Stimulated activated CD4-positive, alpha-beta T cell treated with anti-CD3 and anti-CD28 coated beads, Interleukin-12 subunit alpha, Interleukin-12 subunit beta, amount 100 ng/mL, for 24 hours (primary cell): ENCODE data around the gene IGBP1.
"Not testable (repeated sequence)": the region's sequence is repeated elsewhere in the genome, so short reads cannot be mapped to it uniquely, and the experiment has no call there.

Experiments
- DNase-seq, 2 experiments: peaks; one replicate each; pipeline ENCODE4 v3.0.0-alpha.2; 2020; ENCODE audit warnings: low read depth in 2 of 2

The IGBP1 gene

DNA sequence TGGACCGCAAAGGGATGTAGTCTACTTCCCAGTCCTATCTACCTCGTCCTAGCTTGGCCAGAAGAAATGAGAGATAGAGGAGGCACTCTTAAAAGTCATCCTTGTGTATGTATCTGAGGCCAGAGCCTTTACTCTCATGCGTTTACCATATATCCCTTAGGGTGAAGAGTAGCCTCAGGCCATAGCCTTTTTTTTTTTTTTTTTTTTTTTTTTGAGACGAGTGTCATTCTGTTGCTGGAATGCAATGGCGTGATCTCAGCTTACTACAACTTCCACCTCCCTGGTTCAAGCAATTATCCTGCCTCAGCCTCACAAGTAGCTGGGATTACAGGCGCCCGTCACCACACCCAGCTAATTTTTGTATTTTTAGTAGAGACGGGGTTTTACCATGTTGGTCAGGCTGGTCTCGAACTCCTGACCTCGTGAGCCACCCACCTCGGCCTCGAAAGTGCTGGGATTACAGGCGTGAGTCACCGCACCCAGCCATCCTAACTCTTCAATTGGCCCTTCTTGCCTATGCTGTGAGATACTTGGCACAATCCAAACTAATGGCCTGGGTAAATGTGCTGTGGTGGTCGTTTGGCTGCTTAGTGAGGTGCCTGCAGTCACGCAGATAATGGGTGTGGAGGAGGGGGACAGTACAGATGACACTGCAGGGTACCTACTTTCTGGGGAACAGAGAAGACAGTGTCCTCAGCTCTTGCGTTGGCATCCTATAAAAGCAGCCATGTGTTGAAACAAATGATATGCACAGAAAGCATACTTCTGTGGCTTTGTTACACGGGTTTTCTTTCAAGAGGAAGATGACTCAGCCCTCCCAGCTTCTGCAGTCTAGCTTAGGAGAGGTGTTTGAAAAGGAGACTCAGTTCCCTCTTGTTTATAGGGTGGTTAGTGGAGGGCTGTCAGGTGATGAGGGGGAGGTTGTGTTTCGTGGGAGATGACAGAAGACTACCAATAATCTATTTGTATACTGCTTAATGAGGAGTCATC, 33.6 kb downstream of the IGBP1 start:
- no peak for DNase-seq

DNA sequence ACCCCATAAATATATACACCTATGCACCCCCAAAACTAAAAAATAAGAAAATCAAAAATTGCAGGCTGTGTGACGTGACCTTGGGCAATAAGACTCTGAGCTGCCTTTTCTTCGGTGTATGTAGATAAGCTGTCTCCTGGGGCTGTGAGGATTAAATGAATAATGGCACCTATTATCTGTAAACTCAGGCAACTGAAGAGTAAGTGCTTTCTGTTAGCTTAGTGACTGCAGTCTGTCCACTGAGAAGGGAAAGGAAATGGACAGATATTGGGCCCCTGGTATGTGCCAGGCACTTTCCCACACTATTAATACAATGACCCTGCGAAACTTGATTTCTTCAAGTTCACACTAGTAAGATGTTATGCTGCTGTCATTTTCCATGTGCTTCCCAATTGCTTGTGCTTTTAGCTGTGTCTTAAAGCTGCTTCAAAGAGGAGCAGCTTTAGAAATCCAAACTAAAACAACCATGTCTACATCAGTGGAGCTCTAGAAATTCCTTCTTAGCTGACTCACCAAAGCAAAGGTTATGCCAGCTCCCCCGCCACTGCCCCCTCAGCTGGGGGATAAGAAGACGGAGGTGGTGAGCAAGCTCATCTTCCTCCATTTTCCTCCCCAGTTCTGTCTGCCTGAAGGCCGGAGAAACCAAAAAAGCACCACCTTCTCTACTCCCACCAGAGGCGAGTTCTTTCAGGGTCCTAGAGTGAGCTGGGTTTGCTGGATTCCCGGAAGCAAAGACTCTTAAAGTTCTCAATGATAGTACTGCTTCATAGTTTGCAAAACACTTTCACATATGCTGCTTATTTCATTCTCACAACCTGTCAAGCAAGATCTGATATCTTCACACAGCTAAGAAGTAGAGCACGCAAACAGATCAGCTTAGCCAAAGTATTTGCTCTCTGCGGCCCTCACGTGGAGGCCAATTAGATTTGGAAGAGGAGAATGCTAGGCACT, 35.3 kb downstream of the IGBP1 start:
- DNase-seq = no peak

DNA sequence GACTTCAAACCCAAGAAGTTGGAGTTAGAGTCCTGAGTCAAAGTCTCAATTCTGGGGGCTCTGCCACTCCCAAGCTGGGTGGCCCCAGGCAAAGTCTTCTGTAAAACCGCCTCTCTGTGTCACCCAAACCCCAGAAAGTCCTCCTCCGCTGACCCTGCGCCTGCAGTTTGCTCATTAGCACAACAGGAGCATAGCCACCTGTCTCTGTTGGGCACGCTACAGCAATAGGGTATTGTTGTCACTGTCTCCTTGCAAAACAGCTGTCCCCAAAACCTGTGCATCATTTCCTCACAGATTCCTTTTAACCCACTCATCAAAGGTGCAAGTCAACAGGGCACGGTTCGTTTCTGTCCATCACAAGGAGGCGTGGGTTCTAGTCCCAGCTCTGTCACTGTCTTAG, 36.0 kb downstream of the IGBP1 start:
- no peak for DNase-seq

DNA sequence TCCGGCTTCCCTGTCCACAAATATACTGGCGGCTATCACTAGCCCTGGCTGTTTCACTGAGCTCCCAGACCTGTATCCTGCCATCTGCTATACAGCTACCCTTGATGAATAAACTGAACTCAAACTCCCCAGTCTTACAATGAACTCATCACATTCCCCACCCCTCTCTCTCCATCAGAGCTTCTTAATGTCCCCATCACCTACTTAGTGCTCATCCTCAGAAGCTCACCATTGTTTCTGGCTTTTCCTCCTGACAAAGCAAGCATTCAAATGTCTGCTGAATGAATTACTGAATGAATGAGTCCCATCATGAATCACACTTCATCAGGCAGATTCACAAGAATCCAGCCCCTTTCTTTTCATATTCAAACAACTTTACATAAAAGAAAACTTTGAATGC, 38.4 kb downstream of the IGBP1 start:
- no peak for DNase-seq

DNA sequence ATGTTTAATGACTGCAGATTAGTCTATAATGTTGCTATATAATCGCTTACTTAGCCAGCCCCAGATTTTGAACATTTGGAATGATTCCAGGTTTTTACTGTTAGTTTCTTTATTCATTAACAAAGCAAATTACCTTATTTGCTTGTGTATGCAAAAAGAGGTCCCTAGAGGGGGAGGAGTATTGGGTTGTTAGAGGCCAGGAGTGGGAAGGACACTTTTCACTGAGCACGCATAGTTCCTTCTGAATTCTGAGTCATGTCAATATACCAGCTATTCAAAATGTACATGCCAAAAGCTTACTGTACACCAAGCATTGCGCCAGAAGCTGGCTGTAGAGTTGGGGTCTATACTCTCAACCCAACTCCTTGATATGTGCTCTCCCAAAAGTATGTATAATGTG, 39.0 kb downstream of the IGBP1 start:
- DNase-seq = no peak

DNA sequence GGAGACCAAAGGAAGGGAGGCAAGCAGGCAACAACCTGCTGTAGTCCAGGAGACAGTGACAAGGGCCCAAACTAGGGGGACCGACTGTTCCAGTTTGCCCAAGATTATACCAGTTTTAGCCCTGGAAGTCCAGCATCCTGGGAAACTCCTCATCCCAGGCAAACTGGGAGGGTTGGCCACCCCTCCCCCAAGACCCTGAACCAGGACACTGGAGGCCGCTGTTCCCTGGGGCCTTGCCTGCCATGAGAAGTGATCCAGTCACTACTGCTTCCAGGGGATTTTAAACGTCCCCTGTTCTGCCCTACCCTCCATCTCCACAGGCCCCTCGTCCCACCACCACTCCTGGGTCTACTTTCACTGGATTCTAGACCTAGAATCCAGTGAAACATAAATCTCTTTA, 39.7 kb downstream of the IGBP1 start:
- no peak for DNase-seq

DNA sequence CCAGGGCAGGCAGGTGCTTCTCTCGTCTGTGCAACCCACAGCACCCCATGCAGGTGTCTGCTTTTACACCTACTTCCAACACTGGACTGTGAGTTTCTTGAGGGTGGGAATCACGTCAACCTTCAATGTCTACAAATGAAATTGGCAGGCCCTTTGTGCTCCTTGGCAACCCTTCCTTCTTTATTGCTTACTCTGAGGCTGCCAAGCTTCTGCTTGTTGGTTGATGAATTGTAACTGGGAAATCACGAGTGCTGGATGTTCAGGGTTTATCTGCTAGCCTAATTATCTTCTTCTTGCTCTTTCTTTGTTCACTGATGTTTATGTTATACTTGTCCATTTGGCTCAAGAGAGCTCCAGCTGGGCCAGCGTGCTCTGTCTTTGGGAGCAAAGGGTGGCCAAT, 41.5 kb downstream of the IGBP1 start:
- no peak for DNase-seq

DNA sequence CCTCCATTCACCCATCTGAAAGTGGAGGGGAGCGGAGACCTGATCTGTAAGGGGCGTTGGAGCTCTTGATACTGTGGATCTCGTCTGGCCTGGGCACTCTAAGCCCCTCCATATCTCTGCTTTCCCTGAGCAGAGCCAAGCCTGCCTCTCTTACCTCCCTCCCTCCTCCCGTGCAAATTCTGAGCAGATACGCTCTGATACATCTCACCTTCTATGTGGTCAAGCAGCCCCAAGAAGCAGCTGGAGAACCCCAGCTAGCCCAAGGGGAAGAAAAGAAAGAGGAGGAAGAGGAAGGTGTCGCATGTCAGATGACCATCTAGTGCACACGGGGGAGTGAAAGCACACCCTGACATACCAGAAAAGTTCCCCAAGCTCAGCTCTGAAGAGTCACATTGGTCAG, 42.1 kb downstream of the IGBP1 start:
- DNase-seq = no peak

DNA sequence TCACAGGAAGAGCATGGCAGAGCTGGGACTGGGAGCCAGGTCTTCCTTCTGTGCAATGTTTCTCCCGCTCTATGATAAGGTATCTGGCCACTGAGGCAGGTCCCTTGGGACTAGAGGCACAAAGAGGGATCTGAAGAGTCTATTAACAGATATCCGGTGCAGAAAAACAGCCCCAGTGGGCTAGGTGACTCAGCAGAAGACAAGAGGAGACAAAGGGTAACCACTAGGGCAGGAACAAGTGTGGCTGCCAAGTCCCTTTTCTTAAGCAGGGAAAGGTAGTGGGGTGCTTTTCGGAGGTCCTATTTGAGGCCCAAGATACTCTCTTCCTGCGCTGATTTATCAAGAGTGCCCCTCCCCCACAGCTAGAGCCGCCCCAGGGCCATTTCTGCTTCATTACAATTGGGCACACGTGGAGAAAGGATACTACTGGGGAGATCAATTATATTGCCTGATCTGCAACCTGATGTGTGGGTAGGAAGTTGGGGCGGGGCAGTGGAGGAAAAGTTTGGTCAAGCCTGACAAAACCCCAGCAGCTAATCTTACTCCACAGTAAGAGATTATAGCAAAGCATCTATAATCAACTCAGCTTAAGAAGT, 43.8 kb downstream of the IGBP1 start, which contains the start of gene DGAT2L6:
DGAT2L6 (plus strand) TSS at position 546 of the 596 bp plus-strand sequence. CDS start 100 bp downstream, outside the sequence.
- no peak for DNase-seq

DNA sequence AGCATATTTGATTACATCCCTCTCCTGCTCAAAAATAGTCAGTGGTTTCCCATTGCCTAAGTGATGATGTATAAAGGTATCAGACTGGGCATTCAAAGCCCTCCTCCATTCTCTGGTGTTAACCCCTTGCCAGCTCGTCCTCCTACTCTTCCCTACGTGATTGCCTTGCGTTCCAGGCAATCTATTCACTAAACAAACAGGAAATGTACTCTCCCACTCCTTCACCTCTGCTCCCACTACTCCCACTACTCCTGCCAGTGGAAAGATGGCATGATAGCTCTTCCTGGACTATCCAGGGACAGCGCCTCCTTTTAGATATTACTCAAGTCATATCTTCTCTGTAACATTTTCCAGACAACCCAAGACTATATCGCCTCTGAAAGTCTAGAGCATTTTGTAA, 49.8 kb downstream of the IGBP1 start:
- DNase-seq = no peak

DNA sequence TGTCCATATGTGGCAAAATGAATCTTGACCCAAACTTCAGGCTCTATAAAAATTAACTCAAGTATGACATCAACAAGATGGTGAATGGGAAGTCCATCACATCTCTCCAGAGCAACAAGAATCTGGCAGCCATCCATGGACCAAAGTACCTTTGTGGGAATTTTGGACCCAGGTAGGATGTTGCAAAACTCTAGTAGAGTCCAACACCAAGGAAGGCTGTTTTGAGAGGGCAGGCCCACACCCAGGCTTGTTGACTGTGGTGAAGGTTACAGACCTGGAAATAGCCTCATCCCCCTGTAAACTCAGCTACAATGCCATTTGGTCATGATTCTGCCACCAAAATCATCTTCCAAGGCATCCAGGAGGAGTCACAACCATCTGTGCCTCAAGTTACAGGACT, 57.0 kb downstream of the IGBP1 start:
- DNase-seq = no peak

DNA sequence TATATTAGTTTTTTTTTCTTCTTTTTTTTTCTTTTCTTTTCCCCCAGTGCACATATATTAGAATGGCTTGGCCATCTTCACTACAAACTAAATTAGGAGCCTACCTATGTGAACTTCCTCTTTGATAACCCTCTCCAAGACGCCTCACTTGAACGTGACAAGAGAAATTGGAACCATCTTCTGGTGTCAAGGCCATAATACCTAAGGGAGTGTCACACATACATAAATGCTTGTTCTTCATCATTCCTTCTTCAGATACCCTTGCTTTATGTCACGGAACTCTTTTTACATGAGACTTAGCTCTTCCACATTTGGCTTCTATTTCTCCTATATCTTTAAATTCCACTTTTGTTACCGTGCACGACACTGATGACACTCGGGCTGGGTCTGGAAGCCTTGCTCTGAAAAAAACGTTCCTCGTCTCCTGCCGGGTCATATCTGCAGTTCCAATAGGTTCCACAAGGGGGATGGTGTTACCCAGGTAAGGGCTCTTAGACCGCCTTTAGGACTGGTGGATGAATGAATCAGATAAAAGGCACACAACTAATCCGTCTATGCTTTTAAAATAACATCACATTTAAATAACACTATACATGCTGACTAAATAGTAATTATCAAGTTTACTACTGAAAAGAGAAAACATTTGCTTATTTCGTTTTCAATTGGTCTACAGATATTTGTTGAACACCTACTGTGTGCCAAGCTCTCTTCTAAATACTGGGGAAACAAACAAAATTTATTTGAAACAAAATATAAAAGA, 63.9 kb downstream of the IGBP1 start:
- DNase-seq = peak; percentile 19 to 53

DNA sequence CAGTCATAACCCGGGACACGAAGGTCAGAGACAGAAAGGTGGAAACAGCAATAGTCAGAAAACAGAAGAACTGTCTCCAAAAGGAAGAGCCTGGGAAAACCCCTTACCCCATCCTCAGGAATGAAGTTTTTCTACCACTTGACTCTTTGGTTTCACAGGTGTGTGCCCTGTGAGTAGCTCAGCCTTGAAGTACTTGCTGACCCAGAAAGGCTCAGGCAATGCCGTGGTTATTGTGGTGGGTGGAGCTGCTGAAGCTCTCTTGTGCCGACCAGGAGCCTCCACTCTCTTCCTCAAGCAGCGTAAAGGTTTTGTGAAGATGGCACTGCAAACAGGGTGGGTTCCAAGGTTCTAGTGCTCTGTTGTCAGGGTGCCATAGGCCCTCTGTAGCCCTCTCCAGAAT, 68.5 kb downstream of the IGBP1 start:
- DNase-seq = no peak

DNA sequence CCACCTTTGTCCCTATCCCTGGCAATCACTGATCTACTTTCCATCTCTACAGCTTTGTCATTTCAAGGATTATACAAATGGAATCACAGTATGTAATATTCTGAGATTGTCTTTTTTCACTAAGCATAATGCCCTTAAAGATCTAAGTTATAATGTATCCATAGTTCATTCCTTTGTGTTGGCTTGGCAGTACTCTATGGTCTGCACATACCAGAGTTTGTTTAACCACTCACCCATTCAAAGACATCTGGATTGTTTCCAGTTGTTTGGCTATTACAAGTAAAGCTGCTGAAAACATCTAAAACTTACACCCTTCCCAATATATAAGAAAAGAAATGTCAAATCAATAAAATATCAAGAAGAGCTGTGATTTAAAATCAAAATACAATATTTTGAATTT, 75.2 kb downstream of the IGBP1 start:
- DNase-seq = no peak

DNA sequence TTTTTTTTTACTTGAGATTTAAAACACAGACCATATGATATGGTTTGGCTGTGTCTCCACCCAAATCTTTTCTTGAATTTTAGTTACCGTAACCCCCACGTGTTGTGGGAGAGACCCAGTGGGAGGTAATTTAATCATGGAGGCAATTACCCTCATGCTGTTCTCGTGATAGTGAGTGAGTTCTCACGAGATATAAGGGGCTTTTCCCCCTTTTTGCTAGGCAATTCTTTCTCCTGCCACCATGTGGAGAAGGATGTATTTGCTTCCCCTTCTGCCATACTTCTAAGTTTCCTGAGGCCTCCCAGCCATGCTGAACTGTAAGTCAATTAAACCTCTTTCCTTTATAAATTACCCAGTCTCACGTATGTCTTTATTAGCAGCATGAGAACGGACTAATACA, 76.3 kb downstream of the IGBP1 start:
- not testable (repeated sequence) for DNase-seq
